ENCODE results near the gene RPL15. TPM values are rescaled to one million over a fixed set of nuclear protein-coding genes. Genes with fewer than 3 reads are reported as not detected.

RPL15 gene
- total RNA-seq, 1 experiment from 2014 or later: 864 TPM

- ChIA-PET POLR2A (interaction anchor here (0.6 kb wide), 1 partner anchor 277 kb away, joined by 3 read pairs; no protein-coding TSS in a partner anchor), CTCF (no interaction called here)
- DNase-seq (ENCODE audit: low read depth, low spot score) (no peak), ATAC-seq (no peak)
- TF ChIP-seq TCF7L2 (IDR thresholded peaks at IDR 0.05; ENCODE audit: low read depth, low read length) (no peak), POLR2AphosphoS5 (IDR thresholded peaks at IDR 0.05; ENCODE audit: low read depth, low read length) (peak; percentile 74; the same call in 1 of the 2 replicates), REST (IDR thresholded peaks at IDR 0.05; ENCODE audit: insufficient read depth in 1 of 2, low read depth in 2 of 2, low read length in 1 of 2) (no peak), CTCF (IDR thresholded peaks at IDR 0.05) (no peak), SIN3A (IDR thresholded peaks at IDR 0.05; ENCODE audit: borderline replicate concordance, insufficient read depth, low read depth, low read length) (no peak)
- Histone ChIP-seq H3K4me1 (ENCODE audit: control insufficient read depth, insufficient read depth, low read length) (peaks cover 5% of the 10 kb centered on the region), H3K9me3 (ENCODE audit: control insufficient read depth, insufficient read depth, low read depth, low read length) (no peaks in the 10 kb centered on the region), H3K27ac (ENCODE audit: low read length) (no peak overlapping the region), H3K4me3 (ENCODE audit: low read depth in 2 of 2, low read length in 2 of 2) (no peak overlapping the region), H3K36me3 (ENCODE audit: control insufficient read depth, insufficient read depth, low read length) (peaks cover 24% of the 10 kb centered on the region), H3K27me3 (ENCODE audit: control insufficient read depth, insufficient read depth, low read length) (no peaks in the 10 kb centered on the region)
- in situ Hi-C loops (cut with HindIII; ENCODE audit: low pct_unique_long_range_greater_than_20kb, low sequenced_read_pairs): no loop called here
- intact Hi-C loops (cut with micrococcal nuclease; ENCODE audit: unreplicated experiment): no loop called here
- BruUV-seq (replicated peaks): no TSS peak
Observed at GRCh38 chr3:23921052-23921511, 4.2 kb downstream of the RPL15 start.

- Histone ChIP-seq H3K9me3 (ENCODE audit: control insufficient read depth, insufficient read depth, low read depth, low read length) (no peaks in the 10 kb centered on the region), H3K27me3 (ENCODE audit: control insufficient read depth, insufficient read depth, low read length) (no peaks in the 10 kb centered on the region), H3K4me1 (ENCODE audit: control insufficient read depth, insufficient read depth, low read length) (peaks cover 5% of the 10 kb centered on the region), H3K36me3 (ENCODE audit: control insufficient read depth, insufficient read depth, low read length) (peaks cover 11% of the 10 kb centered on the region; the same call in 1 of the 2 replicates), H3K27ac (ENCODE audit: low read length) (no peak overlapping the region), H3K4me3 (ENCODE audit: low read depth in 2 of 2, low read length in 2 of 2) (no peak overlapping the region)
- in situ Hi-C loops (cut with HindIII; ENCODE audit: low pct_unique_long_range_greater_than_20kb, low sequenced_read_pairs) (no loop called here), intact Hi-C loops (cut with micrococcal nuclease; ENCODE audit: unreplicated experiment) (no loop called here)
- TF ChIP-seq REST (IDR thresholded peaks at IDR 0.05; ENCODE audit: insufficient read depth in 1 of 2, low read depth in 2 of 2, low read length in 1 of 2) (no peak), CTCF (IDR thresholded peaks at IDR 0.05) (no peak), SIN3A (IDR thresholded peaks at IDR 0.05; ENCODE audit: borderline replicate concordance, insufficient read depth, low read depth, low read length) (no peak), POLR2AphosphoS5 (IDR thresholded peaks at IDR 0.05; ENCODE audit: low read depth, low read length) (no peak), TCF7L2 (IDR thresholded peaks at IDR 0.05; ENCODE audit: low read depth, low read length) (no peak)
- ATAC-seq (no peak), DNase-seq (ENCODE audit: low read depth, low spot score) (no peak)
- no TSS peak for BruUV-seq (replicated peaks)
- CTCF ChIA-PET: interaction anchor here (0.7 kb wide), 1 partner anchor 8 kb away, joined by 3 read pairs; no protein-coding TSS in a partner anchor
- POLR2A ChIA-PET: no interaction called here
Observed at GRCh38 chr3:23923786-23924185, 6.9 kb downstream of the RPL15 start.

Measured in Panc1 (cell line).